Fibroblast of lung (primary cell): ENCODE data around the gene LHX4. TPM values are rescaled to one million over a fixed set of nuclear protein-coding genes. Genes with fewer than 3 reads are reported as not detected.
A peak's percentile ranks its signal among the peaks of the same experiment; 100 is the strongest.

ENCODE experiments used
- DNase-seq, 2 donors: peaks; one replicate each; pipeline versions ENCODE4 v3.0.0 to v3.0.0-alpha.2; 2010; ENCODE audit warnings: low read depth in 2 of 2
- H2AFZ ChIP-seq: 2 replicates; pipeline ENCODE4 v1.5.1; 2012; ENCODE audit warnings: low read length, control low read depth, inconsistent platforms
- H3K27ac ChIP-seq: 2 replicates; pipeline ENCODE4 v1.5.1; 2011; ENCODE audit warnings: low read length, control low read depth; ENCODE audit not compliant: insufficient read depth
- H3K27me3 ChIP-seq: 2 replicates; pipeline ENCODE4 v1.5.1; 2011; ENCODE audit warnings: mild to moderate bottlenecking, low read length; ENCODE audit not compliant: control insufficient read depth, insufficient read depth
- H3K36me3 ChIP-seq: 2 replicates; pipeline ENCODE4 v1.5.1; 2011; ENCODE audit warnings: low read length; ENCODE audit not compliant: control insufficient read depth, insufficient read depth
- H3K4me1 ChIP-seq: 2 replicates; pipeline ENCODE4 v1.5.1; 2011; ENCODE audit warnings: low read length; ENCODE audit not compliant: control insufficient read depth, insufficient read depth; ENCODE audit errors: extremely low read depth
- H3K4me2 ChIP-seq: 2 replicates; pipeline ENCODE4 v1.5.1; 2011; ENCODE audit warnings: low read length, control low read depth; ENCODE audit not compliant: insufficient read depth; ENCODE audit errors: extremely low read depth
- H3K4me3 ChIP-seq, 4 experiments: fragments of 200-600 bp in 1 of 4; sonication (generic) in 1 of 4; replicated peaks in 1 of 4; 2 replicates each; pipeline ENCODE4 v1.5.1; 2011 to 2016; ENCODE audit warnings: low read length in 4 of 4, low read depth in 3 of 4, mild to moderate bottlenecking in 3 of 4, control low read depth in 2 of 4, inconsistent platforms in 1 of 4, mixed read lengths in 1 of 4; ENCODE audit not compliant: insufficient read depth in 1 of 4; ENCODE audit errors: control extremely low read depth in 1 of 4
- H3K79me2 ChIP-seq: 2 replicates; pipeline ENCODE4 v1.5.1; 2012; ENCODE audit warnings: mild to moderate bottlenecking, low read length, inconsistent platforms; ENCODE audit not compliant: control insufficient read depth, insufficient read depth
- H3K9ac ChIP-seq: 2 replicates; pipeline ENCODE4 v1.5.1; 2011; ENCODE audit warnings: mild to moderate bottlenecking, low read length, control low read depth; ENCODE audit not compliant: insufficient read depth
- H3K9me3 ChIP-seq: 2 replicates; pipeline ENCODE4 v1.5.1; 2012; ENCODE audit warnings: low read depth, low read length; ENCODE audit not compliant: control insufficient read depth, insufficient read depth
- H4K20me1 ChIP-seq: 2 replicates; pipeline ENCODE4 v1.5.1; 2011; ENCODE audit warnings: low read length; ENCODE audit not compliant: control insufficient read depth, insufficient read depth; ENCODE audit errors: extremely low read depth
- EZH2 ChIP-seq: IDR thresholded peaks from 2 replicates; pipeline ENCODE4 v1.5.1; 2012; ENCODE audit warnings: low read length, control low read depth, mild to moderate bottlenecking; ENCODE audit errors: missing control alignments
- polyA plus RNA-seq, 2 donors: library from polyadenylated mRNA; depleted of rRNA in 1 of 2; stranded (reverse) in 1 of 2; unstranded in 1 of 2; fragments of >200 nt; gene quantifications; 2 replicates each; pipeline ENCODE4 v1.2.1, GENCODE V29; 2011 to 2012; ENCODE audit warnings: missing spikeins in 1 of 2
- total RNA-seq: library from RNA; depleted of rRNA; stranded (reverse); fragments of >200 nt; gene quantifications from 2 replicates; pipeline ENCODE4 v1.2.1, GENCODE V29; 2014
- TF ChIP-seq, protein P1 (sequence below), 2 donors: IDR thresholded peaks in 1 of 2; conservative IDR thresholded peaks in 1 of 2; 1 replicate in 1 of 2; 2 replicates in 1 of 2; pipeline ENCODE4 v1.5.1; 2011 to 2012; ENCODE audit warnings: low read length in 2 of 2, control low read depth in 1 of 2, inconsistent platforms in 1 of 2, low read depth in 1 of 2, mild to moderate bottlenecking in 1 of 2

Gene LHX4
- total and polyA plus RNA-seq, 2 donors (not counting 1 experiment from before 2014, with no cell fraction given) = 0.03 to 0.33 TPM

DNA sequence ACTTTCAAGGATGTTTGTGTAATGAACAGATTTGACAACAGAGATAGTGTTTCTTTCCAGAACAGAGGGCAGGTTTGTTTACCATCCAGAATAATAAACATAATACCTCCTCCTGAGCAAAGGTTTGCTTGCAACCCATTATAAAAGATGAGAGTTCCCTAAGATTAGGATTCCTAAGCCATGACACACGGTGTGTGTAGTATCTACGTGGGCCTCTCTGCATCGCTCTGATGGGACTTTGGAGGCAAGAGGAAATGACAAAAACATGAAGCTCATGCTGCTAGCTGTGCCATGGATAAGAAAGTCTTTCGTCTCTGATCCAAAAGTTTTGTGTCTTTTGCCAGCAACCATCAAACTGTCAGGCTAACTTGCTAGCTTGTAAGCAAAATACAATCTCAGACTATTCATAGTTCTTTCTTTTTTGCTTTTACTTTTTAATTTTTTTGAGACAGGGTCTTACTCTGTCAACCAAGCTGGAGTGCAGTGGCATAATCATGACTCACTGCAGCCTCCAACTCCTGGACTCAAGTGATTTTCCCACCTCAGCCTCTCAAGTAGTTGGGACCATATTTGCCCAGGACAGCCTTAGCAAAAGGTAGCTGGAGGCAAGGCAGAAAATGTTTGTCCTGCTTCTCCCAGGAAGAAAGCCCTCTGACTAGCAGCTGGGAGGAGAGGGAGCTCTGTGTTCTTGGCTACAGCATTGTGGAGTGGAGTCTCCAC is 81.1 kb downstream of the LHX4 start:
- no peak overlapping the region for H3K4me3 ChIP-seq
- no peak overlapping the region for H3K9ac ChIP-seq
- H3K79me2 ChIP-seq = no peaks in the 10 kb centered on the region
- no peak overlapping the region for H3K27ac ChIP-seq
- DNase-seq = peak in 1 of 2 donors; percentile 62
- H4K20me1 ChIP-seq = no peaks in the 10 kb centered on the region
- no peaks in the 10 kb centered on the region for H3K36me3 ChIP-seq
- H3K27me3 ChIP-seq = no peaks in the 10 kb centered on the region
- TF ChIP-seq, protein P1, sequence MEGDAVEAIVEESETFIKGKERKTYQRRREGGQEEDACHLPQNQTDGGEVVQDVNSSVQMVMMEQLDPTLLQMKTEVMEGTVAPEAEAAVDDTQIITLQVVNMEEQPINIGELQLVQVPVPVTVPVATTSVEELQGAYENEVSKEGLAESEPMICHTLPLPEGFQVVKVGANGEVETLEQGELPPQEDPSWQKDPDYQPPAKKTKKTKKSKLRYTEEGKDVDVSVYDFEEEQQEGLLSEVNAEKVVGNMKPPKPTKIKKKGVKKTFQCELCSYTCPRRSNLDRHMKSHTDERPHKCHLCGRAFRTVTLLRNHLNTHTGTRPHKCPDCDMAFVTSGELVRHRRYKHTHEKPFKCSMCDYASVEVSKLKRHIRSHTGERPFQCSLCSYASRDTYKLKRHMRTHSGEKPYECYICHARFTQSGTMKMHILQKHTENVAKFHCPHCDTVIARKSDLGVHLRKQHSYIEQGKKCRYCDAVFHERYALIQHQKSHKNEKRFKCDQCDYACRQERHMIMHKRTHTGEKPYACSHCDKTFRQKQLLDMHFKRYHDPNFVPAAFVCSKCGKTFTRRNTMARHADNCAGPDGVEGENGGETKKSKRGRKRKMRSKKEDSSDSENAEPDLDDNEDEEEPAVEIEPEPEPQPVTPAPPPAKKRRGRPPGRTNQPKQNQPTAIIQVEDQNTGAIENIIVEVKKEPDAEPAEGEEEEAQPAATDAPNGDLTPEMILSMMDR (conservative IDR thresholded peaks at IDR 0.05 in 1 of 2, IDR thresholded peaks at IDR 0.05 in 1 of 2; ENCODE audit: low read depth in 1 of 2, low read length in 2 of 2) = no peak
- TF ChIP-seq EZH2 = no peak
- peaks cover 4% of the 10 kb centered on the region for H3K4me1 ChIP-seq
- no peak overlapping the region for H2AFZ ChIP-seq
- H3K9me3 ChIP-seq = no peaks in the 10 kb centered on the region
- no peak overlapping the region for H3K4me2 ChIP-seq

DNA sequence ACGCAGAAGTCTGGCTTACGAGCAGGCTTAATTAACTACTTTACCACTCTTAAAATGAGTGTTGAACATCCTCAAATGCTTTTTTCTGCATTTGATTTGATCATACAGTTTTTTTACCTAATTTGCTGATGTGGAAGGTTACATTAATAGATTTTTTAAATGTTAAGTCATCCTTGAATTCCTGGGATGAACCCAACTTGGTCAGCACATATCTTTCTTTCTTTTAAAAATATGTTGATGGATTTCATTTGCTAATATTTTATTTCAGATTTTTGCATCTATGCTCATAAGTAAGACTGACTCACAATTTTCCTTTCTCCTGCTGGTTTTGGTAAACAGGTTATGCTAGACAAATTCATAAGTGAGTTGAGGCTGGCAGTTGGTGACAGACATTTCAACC is 82.9 kb downstream of the LHX4 start:
- Histone ChIP-seq H3K9me3 (no peaks in the 10 kb centered on the region), H4K20me1 (no peaks in the 10 kb centered on the region), H3K27me3 (no peaks in the 10 kb centered on the region), H3K79me2 (no peaks in the 10 kb centered on the region), H3K36me3 (no peaks in the 10 kb centered on the region), H3K27ac (no peak overlapping the region), H2AFZ (no peak overlapping the region), H3K4me2 (no peak overlapping the region), H3K4me3 (no peak overlapping the region), H3K9ac (no peak overlapping the region), H3K4me1 (peaks cover 4% of the 10 kb centered on the region)
- TF ChIP-seq EZH2 = no peak
- TF ChIP-seq, protein P1 (conservative IDR thresholded peaks at IDR 0.05 in 1 of 2, IDR thresholded peaks at IDR 0.05 in 1 of 2; ENCODE audit: low read depth in 1 of 2, low read length in 2 of 2) = no peak
- DNase-seq = peak in 1 of 2 donors; percentile 24

DNA sequence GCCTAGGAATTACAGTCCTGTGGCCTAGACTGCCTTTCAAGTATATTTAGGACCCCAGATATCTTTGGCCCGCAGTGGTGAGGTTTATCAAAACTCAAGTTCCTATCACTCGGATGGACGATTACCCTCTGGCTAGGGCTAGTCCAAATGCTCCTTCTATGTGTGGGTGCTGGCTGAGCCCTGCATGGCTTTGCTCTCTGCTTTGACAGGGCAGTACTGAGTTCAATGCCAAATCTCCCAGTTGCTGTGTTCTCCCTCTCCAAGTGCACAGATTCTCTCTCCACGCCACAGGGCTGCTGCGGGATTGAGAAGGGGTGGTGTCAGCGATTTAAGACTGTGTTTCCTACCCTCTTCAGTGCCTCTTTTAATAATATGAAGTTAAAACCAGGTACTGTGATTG is 97.0 kb downstream of the LHX4 start:
- no peaks in the 10 kb centered on the region for H3K4me1 ChIP-seq
- TF ChIP-seq, protein P1 (conservative IDR thresholded peaks at IDR 0.05 in 1 of 2, IDR thresholded peaks at IDR 0.05 in 1 of 2; ENCODE audit: low read depth in 1 of 2, low read length in 2 of 2) = no peak
- TF ChIP-seq EZH2 = no peak
- H3K79me2 ChIP-seq = no peaks in the 10 kb centered on the region
- no peaks in the 10 kb centered on the region for H4K20me1 ChIP-seq
- H3K9ac ChIP-seq = no peak overlapping the region
- no peak overlapping the region for H3K4me2 ChIP-seq
- H2AFZ ChIP-seq = no peak overlapping the region
- H3K27me3 ChIP-seq = no peaks in the 10 kb centered on the region
- no peak overlapping the region for H3K27ac ChIP-seq
- no peaks in the 10 kb centered on the region for H3K9me3 ChIP-seq
- no peak overlapping the region for H3K4me3 ChIP-seq
- H3K36me3 ChIP-seq = no peaks in the 10 kb centered on the region
- no peak for DNase-seq

Other genes starting within 250 kb of the LHX4 start
- gene QSOX1, start 75.4 kb upstream of the LHX4 start, total RNA-seq = 1,004 and 1,312 TPM in 2 replicates
- gene QSOX1, start 75.4 kb upstream of the LHX4 start, polyA plus RNA-seq = 799 and 884 TPM in 2 replicates